Measurements from ENCODE around the gene RAD18.
A peak's percentile ranks its signal among the peaks of the same experiment; 100 is the strongest.

RAD18 gene

DNA sequence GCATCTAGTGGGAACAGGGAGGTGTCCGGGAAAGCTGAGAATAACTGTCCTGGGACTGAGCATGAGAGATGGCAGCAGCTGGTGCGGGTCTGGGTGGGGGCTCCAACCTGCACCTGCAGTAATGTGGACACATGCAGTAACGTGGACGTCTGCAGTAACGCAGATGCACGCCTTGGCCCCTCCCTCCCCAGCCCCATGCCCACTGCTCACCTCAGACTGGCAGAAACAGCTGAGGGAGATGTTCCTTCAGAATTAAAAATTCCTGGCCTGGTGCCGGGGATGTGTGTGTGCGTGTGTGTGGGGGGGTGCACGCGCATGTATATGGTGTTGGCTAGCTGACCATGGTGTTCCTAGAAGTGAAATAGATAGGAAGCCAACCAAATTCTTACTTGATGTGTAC lies 107.2 kb downstream of the RAD18 start:
- no peak for DNase-seq (ENCODE audit: extremely low read depth, low read depth)
- no peak for TF ChIP-seq CTCF (IDR thresholded peaks at IDR 0.05; ENCODE audit: low read depth, low read length)

DNA sequence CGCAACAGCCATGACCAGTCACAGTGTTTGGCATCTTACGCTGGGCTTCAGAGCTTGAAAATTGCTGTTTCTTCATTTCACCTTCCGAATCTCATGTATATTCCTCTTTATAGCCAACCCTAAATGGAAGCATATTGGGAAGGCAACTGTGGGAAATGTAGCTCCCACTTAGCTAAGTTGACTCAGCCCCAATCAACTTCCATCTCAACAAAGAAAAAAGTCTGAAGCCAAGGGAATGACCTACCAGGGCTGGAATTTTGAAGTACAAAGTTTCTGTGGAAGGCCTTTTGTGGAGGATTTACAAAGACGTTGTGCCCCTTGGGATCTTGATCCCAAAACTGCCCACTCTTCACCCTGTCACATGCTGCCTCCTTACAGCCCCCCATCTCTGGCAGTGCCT lies 108.6 kb downstream of the RAD18 start:
- no peak for TF ChIP-seq CTCF (IDR thresholded peaks at IDR 0.05; ENCODE audit: low read depth, low read length)

DNA sequence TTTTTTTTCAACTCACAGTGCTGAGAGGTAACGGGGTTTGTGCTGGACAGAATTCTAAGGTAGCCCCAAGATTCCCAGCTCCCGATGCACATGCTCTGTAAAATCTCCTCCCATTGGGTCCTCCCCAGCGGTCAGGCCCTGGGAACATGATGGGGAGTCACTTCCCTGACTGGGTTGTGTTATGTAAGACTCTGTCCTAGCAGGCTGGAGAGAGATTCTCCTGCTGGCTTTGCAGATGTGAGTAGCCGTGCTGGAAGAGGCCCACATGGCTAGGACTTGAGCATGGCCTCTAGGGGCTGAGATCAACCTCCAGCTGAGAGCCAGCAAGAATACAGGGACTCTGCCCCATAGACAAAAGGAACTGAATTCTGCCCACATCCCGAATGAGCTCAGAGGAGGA lies 110.2 kb downstream of the RAD18 start:
- no peak for TF ChIP-seq CTCF (IDR thresholded peaks at IDR 0.05; ENCODE audit: low read depth, low read length)
- DNase-seq (ENCODE audit: extremely low read depth, low read depth), result no peak

More for the DNA sequence above, 108.6 kb downstream of the RAD18 start:
- DNase-seq (ENCODE audit: extremely low read depth, low read depth), result no peak

DNA sequence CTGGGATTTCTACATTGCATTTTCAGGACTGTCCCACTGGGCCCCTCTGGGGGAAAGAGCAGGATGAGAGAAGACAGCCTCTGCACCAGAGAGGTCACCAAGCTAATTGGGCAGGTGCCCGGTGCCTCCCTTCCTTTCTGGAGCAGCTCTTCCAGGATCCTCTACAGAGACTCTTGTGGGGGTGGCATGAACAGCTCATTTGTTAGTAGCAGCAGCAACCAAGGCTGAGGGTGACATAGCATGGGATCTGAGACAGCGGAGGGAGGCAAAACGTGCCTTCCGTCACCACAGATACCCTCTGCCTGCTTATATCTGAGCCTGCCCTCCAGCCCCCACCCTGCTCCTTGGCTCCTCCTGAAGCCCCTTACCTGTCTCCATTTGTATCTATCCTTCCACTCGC lies 110.8 kb downstream of the RAD18 start:
- DNase-seq (ENCODE audit: extremely low read depth, low read depth), result no peak
- no peak for TF ChIP-seq CTCF (IDR thresholded peaks at IDR 0.05; ENCODE audit: low read depth, low read length)

- DNase-seq (ENCODE audit: extremely low read depth, low read depth), result peak; percentile 45
- no peak for TF ChIP-seq CTCF (IDR thresholded peaks at IDR 0.05; ENCODE audit: low read depth, low read length)
Measured at GRCh38 chr3:8851703-8852102, 111.6 kb downstream of the RAD18 start.

DNA sequence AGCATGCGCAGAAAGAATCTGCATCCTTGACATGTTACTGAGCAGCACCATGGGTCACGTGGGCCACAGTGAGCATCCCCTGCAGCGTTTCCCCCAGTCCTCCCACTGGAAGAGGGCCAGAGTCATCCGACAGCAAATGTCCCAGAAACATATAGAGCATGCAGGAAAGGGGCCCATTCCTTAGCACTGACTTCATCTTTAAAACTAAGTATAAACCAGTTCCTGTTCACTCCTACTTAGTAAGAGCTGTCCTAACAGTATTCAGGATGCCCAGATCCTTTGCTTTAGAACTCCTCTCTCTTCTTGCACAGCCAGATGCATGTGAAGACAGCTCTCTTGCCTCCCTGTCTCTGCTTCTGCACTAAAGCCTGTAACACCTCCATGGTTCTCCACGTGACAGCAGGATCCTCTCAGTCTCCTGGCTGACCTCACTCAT lies 114.6 kb downstream of the RAD18 start:
- no peak for DNase-seq (ENCODE audit: extremely low read depth, low read depth)
- TF ChIP-seq CTCF (IDR thresholded peaks at IDR 0.05; ENCODE audit: low read depth, low read length), result no peak

- DNase-seq (ENCODE audit: extremely low read depth, low read depth), result no peak
- TF ChIP-seq CTCF (IDR thresholded peaks at IDR 0.05; ENCODE audit: low read depth, low read length), result no peak
Measured at GRCh38 chr3:8847317-8847716, 116.0 kb downstream of the RAD18 start.

All from AG09319 (cell line).